Esophagus muscularis mucosa (tissue), 3 donors: ENCODE data around the gene SUN1.

Experiments used
- CTCF ChIP-seq, 3 experiments: fragments of 200-600 bp in 2 of 3; fragments of 450-650 bp in 1 of 3; sonication (generic) in 2 of 3; IDR thresholded peaks; one replicate each; pipeline ENCODE4 v1.5.1; 2017 to 2019; ENCODE audit warnings: antibody characterized with exemption in 3 of 3, mild to moderate bottlenecking in 2 of 3, moderate library complexity in 1 of 3
- POLR2A ChIP-seq: fragments of 450-650 bp; IDR thresholded peaks from one replicate; pipeline ENCODE4 v1.6.1; 2017; ENCODE audit warnings: antibody characterized with exemption, moderate library complexity, mild to moderate bottlenecking, low read depth
- POLR2AphosphoS5 ChIP-seq, 2 donors: sonication (generic); formaldehyde crosslinking; IDR thresholded peaks; one replicate each; pipeline ENCODE4 v1.6.1; 2017; ENCODE audit warnings: antibody characterized with exemption in 2 of 2

GRCh38 chr7:868189-868486 lies 35.9 kb downstream of the SUN1 start:
- no peak for TF ChIP-seq CTCF (IDR thresholded peaks at IDR 0.05)
- no peak for TF ChIP-seq POLR2A
- no peak for TF ChIP-seq POLR2AphosphoS5 (IDR thresholded peaks at IDR 0.05)
